ENCODE measurements around the gene FXYD5. TPM values are rescaled to one million over a fixed set of nuclear protein-coding genes. Genes with fewer than 3 reads are reported as not detected.

FXYD5 gene
- total and polyA plus RNA-seq, 4 donors: 71.7 to 179 (median 108) TPM

Other genes starting within 250 kb of the FXYD5 start
- 1 to 10 TPM; 1.9 to 3.1 TPM for gene ZNF30, start 227.8 kb upstream of the FXYD5 start, total RNA-seq
- 10 to 100 TPM in 1 of 2 donors, 1 to 10 TPM in 1; 2.6 to 10.9 TPM for gene ZNF30, start 227.8 kb upstream of the FXYD5 start, polyA plus RNA-seq
- 10 to 100 TPM in 1 of 2 donors, 1 to 10 TPM in 1; 5.2 to 13.5 TPM for gene ZNF792, start 190.5 kb upstream of the FXYD5 start, total RNA-seq
- gene ZNF792, start 190.5 kb upstream of the FXYD5 start, polyA plus RNA-seq: 1 to 10 TPM; 1.0 to 1.8 TPM
- 10 to 100 TPM; 65.7 to 92.7 TPM for gene GRAMD1A, start 154.4 kb upstream of the FXYD5 start, total RNA-seq
- gene GRAMD1A, start 154.4 kb upstream of the FXYD5 start, polyA plus RNA-seq: 10 to 100 TPM; 13.4 to 59.0 TPM
- 10 to 100 TPM; 11.9 to 21.4 TPM for gene SCN1B, start 124.3 kb upstream of the FXYD5 start, total RNA-seq
- gene SCN1B, start 124.3 kb upstream of the FXYD5 start, polyA plus RNA-seq: 10 to 100 TPM in 1 of 2 donors, 1 to 10 TPM in 1; 9.9 to 15.3 TPM
- gene HPN, start 113.0 kb upstream of the FXYD5 start, total RNA-seq: 1 to 10 TPM in 1 of 2 donors, under 1 TPM in 1; 0.71 to 2.7 TPM
- gene HPN, start 113.0 kb upstream of the FXYD5 start, polyA plus RNA-seq: not detected
- gene FXYD3, start 38.9 kb upstream of the FXYD5 start, total RNA-seq: 1 to 10 TPM in 1 of 2 donors, under 1 TPM in 1; 0.49 to 1.2 TPM
- gene FXYD3, start 38.9 kb upstream of the FXYD5 start, polyA plus RNA-seq: 10 to 100 TPM in 1 of 2 donors, 1 to 10 TPM in 1; 7.4 to 77.6 TPM
- gene LGI4, start 19.7 kb upstream of the FXYD5 start, total RNA-seq: 10 to 100 TPM; 17.5 TPM
- gene LGI4, start 19.7 kb upstream of the FXYD5 start, polyA plus RNA-seq: 10 to 100 TPM in 1 of 2 donors, 1 to 10 TPM in 1; 5.1 to 15.0 TPM
- 100 to 1,000 TPM; 179 to 202 TPM for gene FXYD1, start 15.9 kb upstream of the FXYD5 start, total RNA-seq
- 100 to 1,000 TPM; 150 to 288 TPM for gene FXYD1, start 15.9 kb upstream of the FXYD5 start, polyA plus RNA-seq
- under 1 TPM in 1 of 2 donors, not detected in 1; 0.63 TPM for gene FXYD7, start 11.5 kb upstream of the FXYD5 start, total RNA-seq
- gene FXYD7, start 11.5 kb upstream of the FXYD5 start, polyA plus RNA-seq: 1 to 10 TPM in 1 of 2 donors, not detected in 1; 1.8 TPM
- gene FAM187B, start 74.0 kb downstream of the FXYD5 start, total RNA-seq: not detected
- not detected for gene FAM187B, start 74.0 kb downstream of the FXYD5 start, polyA plus RNA-seq
- 10 to 100 TPM in 1 of 2 donors, 1 to 10 TPM in 1; 9.8 to 13.1 TPM for gene LSR, start 94.3 kb downstream of the FXYD5 start, total RNA-seq
- gene LSR, start 94.3 kb downstream of the FXYD5 start, polyA plus RNA-seq: 10 to 100 TPM in 1 of 2 donors, 1 to 10 TPM in 1; 5.8 to 12.4 TPM
- gene USF2, start 114.2 kb downstream of the FXYD5 start, total RNA-seq: 100 to 1,000 TPM in 1 of 2 donors, 10 to 100 TPM in 1; 85.3 to 107 TPM
- gene USF2, start 114.2 kb downstream of the FXYD5 start, polyA plus RNA-seq: 100 to 1,000 TPM; 101 to 148 TPM
- gene HAMP, start 127.8 kb downstream of the FXYD5 start, total RNA-seq: 1 to 10 TPM in 1 of 2 donors, not detected in 1; 2.5 TPM
- not detected for gene HAMP, start 127.8 kb downstream of the FXYD5 start, polyA plus RNA-seq
- gene MAG, start 137.4 kb downstream of the FXYD5 start, total RNA-seq: under 1 TPM in 1 of 2 donors, not detected in 1; 0.42 TPM
- not detected for gene MAG, start 137.4 kb downstream of the FXYD5 start, polyA plus RNA-seq
- 1 to 10 TPM; 2.9 to 3.1 TPM for gene CD22, start 174.5 kb downstream of the FXYD5 start, total RNA-seq
- gene CD22, start 174.5 kb downstream of the FXYD5 start, polyA plus RNA-seq: under 1 TPM in 1 of 2 donors, not detected in 1; 0.75 TPM
- not detected for gene FFAR1, start 193.2 kb downstream of the FXYD5 start, total RNA-seq
- gene FFAR1, start 193.2 kb downstream of the FXYD5 start, polyA plus RNA-seq: not detected
- gene FFAR3, start 203.7 kb downstream of the FXYD5 start, total RNA-seq: under 1 TPM; 0.32 to 0.39 TPM
- not detected for gene FFAR3, start 203.7 kb downstream of the FXYD5 start, polyA plus RNA-seq
- not detected for gene GPR42, start 216.3 kb downstream of the FXYD5 start, total RNA-seq
- not detected for gene GPR42, start 216.3 kb downstream of the FXYD5 start, polyA plus RNA-seq

All from aorta (tissue), 4 donors.